Erythroblast (primary cell): ENCODE data around the gene IFT80.

Source experiments
- GATA1 ChIP-seq: IDR thresholded peaks from 2 replicates; pipeline ENCODE4 v1.6.1; 2011; ENCODE audit warnings: low read depth, mild to moderate bottlenecking, control low read depth, low read length, moderate library complexity
- POLR2A ChIP-seq: IDR thresholded peaks from 2 replicates; pipeline ENCODE4 v1.6.1; 2011; ENCODE audit warnings: mild to moderate bottlenecking, low read length

DNA sequence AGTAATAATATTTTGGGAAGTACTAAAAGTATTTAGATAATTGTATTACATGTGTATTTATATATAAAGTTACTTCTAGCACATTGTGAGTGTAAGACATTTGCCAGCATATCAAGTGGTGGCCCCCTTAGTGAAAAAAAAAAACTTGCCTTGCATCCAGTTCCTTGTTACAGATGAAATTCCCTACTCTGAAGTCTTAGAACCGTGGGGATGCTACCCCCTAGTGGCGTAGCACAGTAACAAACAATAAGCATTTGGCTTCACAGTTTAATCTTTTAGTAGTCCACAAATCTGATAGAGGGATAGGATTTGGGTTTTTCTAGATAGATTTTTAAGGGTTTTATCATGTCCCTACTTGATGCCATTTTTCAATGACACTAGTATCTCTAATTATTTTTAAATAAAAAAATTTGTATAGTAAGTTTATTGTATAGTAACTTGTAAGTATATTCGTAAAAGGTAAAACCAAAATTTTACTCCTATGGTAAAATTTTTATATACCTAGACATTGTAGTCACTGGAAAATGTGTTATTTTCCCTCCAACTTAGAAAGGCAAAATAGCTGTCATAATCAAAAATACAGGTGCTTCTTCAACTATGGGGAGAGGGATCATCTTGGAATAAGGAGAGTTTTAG lies 14.7 kb upstream of the IFT80 start:
- TF ChIP-seq POLR2A (no peak), GATA1 (no peak)
